ENCODE results near the gene PLVAP.

PLVAP gene, protein sequence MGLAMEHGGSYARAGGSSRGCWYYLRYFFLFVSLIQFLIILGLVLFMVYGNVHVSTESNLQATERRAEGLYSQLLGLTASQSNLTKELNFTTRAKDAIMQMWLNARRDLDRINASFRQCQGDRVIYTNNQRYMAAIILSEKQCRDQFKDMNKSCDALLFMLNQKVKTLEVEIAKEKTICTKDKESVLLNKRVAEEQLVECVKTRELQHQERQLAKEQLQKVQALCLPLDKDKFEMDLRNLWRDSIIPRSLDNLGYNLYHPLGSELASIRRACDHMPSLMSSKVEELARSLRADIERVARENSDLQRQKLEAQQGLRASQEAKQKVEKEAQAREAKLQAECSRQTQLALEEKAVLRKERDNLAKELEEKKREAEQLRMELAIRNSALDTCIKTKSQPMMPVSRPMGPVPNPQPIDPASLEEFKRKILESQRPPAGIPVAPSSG

DNA sequence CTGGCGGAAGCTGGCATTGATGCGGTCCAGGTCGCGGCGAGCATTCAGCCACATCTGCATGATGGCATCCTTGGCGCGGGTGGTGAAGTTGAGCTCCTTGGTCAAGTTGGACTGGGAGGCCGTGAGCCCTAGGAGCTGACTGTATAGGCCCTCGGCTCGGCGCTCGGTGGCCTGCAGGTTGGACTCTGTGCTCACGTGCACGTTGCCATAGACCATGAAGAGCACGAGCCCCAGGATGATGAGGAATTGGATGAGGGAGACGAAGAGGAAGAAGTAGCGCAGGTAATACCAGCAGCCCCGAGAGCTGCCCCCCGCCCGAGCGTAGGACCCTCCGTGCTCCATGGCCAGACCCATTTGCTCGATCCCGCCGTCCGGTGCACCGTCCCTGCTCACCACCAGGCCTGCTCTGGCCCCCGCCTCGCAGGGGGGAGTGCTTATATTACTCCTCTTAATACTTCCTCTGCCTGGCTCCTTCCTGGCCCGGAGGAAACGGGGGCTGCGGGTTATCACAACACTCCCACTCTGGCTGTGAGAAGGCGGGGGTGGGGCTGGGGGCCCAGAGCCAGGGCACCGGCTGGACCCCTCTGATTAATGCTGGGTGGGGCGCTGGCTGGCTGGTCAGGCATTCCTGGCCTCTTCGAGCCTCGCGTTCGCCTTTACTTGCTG lies at the start of gene PLVAP:
PLVAP (minus strand) TSS at position 408 of the 666 bp plus-strand sequence; CDS start at position 354, 54 bp downstream.
- DNase-seq (ENCODE audit: low spot score), result no peak

- peak; percentile 86 for DNase-seq (ENCODE audit: low spot score)
Observed at GRCh38 chr19:17424743-17425365, 47.7 kb upstream of the PLVAP start.

- DNase-seq (ENCODE audit: low spot score), result no peak
Observed at GRCh38 chr19:17423429-17424208, 46.5 kb upstream of the PLVAP start.

GRCh38 chr19:17421942-17422341 lies 44.8 kb upstream of the PLVAP start:
- DNase-seq (ENCODE audit: low spot score), result no peak

- peak; percentile 82 for DNase-seq (ENCODE audit: low spot score)
Observed at GRCh38 chr19:17420475-17420924, 43.4 kb upstream of the PLVAP start.

- DNase-seq (ENCODE audit: low spot score), result peak; percentile 98
Observed at GRCh38 chr19:17419621-17420474, 42.7 kb upstream of the PLVAP start, which contains the start of gene MVB12A. MVB12A (plus strand) TSS chr19:17420047; CDS start chr19:17420136, 89 bp downstream.

- DNase-seq (ENCODE audit: low spot score), result no peak
Observed at GRCh38 chr19:17419154-17419620, 42.0 kb upstream of the PLVAP start.

- DNase-seq (ENCODE audit: low spot score), result no peak
Observed at GRCh38 chr19:17418710-17419109, 41.6 kb upstream of the PLVAP start.

- no peak for DNase-seq (ENCODE audit: low spot score)
Observed at GRCh38 chr19:17415121-17415520, 38.0 kb upstream of the PLVAP start.

DNA sequence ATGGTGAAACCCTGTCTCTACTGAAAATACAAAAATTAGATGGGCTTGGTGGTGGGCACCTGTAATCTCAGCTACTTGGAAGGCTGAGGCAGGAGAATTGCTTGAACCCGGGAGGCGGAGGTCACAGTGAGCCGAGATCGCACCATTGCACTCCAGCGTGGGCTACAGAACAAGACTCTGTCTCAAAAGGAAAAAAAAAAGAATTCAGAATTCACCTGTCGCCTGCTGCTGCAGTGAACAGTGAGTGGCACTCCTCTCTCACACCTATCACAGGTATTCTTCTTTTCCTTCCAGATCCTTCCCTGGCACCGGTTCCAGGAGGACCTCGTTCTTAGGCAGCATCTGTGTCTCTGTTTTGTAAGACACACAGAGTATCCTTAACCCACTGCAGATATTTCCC lies 37.0 kb upstream of the PLVAP start:
- no peak for DNase-seq (ENCODE audit: low spot score)

GRCh38 chr19:17411801-17412200 lies 34.7 kb upstream of the PLVAP start:
- peak; percentile 14 for DNase-seq (ENCODE audit: low spot score)

DNA sequence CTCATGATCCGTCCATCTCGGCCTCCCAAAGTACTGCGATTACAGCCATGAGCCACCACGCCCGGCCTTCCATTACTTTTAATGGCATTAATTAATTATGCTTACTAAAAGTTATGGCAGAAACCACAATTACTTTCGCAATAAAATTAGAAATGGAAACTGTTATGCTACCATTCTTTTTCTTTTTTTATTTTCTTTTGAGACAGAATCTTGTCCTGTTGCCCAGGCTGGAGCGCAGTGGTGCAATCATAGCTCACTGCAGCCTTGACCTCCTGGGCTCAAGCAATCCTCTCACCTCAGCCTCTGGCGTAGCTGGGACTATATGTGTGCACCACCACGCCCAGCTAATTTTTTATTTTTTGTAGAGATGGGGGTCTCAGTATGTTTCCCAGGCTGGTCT lies 32.8 kb upstream of the PLVAP start:
- no peak for DNase-seq (ENCODE audit: low spot score)

- DNase-seq (ENCODE audit: low spot score), result no peak
Observed at GRCh38 chr19:17406887-17407196, 29.7 kb upstream of the PLVAP start.

GRCh38 chr19:17406046-17406886 lies 29.1 kb upstream of the PLVAP start:
- no peak for DNase-seq (ENCODE audit: low spot score)

GRCh38 chr19:17405250-17406045 lies 28.3 kb upstream of the PLVAP start, which contains the start of gene BST2:
BST2 (minus strand) TSS chr19:17405630; CDS start chr19:17405575, 55 bp downstream.
- no peak for DNase-seq (ENCODE audit: low spot score)

DNA sequence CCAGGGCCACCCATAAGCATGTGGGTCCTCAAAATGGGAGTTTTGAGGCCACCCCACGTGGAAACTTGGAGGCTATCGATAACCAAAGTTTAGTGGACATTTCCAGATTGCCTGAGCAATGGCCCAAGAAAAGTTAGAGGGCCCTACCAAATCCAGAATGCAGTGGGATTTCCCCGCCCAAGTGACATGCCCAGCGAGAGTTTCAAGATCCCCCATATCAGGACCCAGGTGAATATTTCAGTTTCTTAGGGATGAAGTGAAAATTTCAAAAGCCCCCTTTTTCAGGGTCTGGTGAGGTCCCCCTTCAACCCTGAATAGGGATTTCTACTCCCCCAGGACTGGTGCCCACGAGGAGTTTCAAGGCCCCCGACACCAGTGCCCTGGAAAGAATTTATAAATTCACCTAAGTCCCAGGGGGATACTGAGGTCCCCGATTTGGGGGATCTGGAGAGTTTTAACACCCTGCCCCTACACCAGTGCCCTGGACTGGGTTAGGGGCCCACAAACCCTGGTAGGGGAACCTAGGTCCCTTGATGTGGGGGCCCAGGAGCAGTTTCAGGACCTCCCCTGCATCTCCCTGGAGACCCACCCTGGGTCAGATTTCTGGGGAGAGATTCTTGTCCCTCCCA lies 27.6 kb upstream of the PLVAP start:
- DNase-seq (ENCODE audit: low spot score), result no peak

GRCh38 chr19:17404015-17404414 lies 26.9 kb upstream of the PLVAP start:
- no peak for DNase-seq (ENCODE audit: low spot score)

DNA sequence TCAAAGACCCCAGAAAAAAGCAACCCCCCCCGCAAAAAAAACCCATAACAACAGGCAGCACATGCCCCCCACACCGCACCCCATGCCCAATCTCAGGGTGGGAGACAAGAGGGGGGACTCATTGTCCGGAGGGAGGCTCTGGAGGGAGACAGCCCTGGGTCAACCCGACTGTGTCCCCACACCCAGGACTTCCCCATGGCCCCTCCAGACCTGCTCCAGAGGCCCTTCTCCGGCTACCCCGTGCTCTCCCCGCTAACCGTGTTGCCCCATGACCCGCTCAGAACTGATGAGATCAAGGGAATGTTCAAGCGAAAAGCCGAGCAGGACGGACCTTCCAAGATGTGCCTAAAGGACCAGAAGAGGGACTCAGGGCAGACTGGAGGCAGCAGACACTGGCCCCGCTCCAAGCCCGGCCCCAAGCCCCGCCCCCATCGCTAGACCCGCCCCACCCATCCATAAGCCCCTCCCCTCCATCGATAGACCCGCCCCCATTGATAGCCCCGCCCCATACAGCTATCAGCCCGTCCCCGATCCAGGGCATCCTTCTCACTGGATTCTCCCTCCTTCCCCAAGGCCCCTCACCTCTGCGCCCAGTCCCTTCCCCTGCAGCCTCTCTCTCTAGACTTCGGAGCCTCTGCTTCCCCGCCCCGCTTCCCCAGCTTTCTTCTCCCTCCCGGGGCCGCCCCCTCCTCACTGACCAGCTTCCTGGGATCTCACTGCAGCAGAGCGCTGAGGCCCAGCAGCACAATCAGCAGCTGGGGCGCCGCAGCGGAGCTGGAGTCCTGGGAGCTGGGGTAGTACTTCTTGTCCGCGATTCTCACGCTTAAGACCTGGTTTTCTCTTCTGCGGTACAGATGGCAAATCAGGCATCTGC lies 26.1 kb upstream of the PLVAP start:
- DNase-seq (ENCODE audit: low spot score), result peak; percentile 89

Measured in D341Med (cell line).